Epithelial cell of proximal tubule (primary cell): ENCODE results near the gene PRKCE. TPM values are rescaled to one million over a fixed set of nuclear protein-coding genes. Genes with fewer than 3 reads are reported as not detected.

Source experiments
- DNase-seq: peaks from one replicate; pipeline ENCODE4 v3.0.0-alpha.2; 2011; ENCODE audit warnings: low read depth
- H3K4me3 ChIP-seq: 2 replicates; pipeline ENCODE4 v1.5.1; 2011; ENCODE audit warnings: low read depth, mild to moderate bottlenecking, low read length
- total RNA-seq: library from RNA; depleted of rRNA; stranded (reverse); fragments of >200 nt; gene quantifications from 2 replicates; pipeline ENCODE4 v1.2.3, GENCODE V29; 2015
- TF ChIP-seq, protein P1 (sequence below): conservative IDR thresholded peaks from 2 replicates; pipeline ENCODE4 v1.5.1; 2012; ENCODE audit warnings: low read depth, mild to moderate bottlenecking, low read length

The PRKCE gene
- total RNA-seq, 1 donor from 2014 or later: 2.5 TPM

- DNase-seq: no peak
- TF ChIP-seq, protein P1, sequence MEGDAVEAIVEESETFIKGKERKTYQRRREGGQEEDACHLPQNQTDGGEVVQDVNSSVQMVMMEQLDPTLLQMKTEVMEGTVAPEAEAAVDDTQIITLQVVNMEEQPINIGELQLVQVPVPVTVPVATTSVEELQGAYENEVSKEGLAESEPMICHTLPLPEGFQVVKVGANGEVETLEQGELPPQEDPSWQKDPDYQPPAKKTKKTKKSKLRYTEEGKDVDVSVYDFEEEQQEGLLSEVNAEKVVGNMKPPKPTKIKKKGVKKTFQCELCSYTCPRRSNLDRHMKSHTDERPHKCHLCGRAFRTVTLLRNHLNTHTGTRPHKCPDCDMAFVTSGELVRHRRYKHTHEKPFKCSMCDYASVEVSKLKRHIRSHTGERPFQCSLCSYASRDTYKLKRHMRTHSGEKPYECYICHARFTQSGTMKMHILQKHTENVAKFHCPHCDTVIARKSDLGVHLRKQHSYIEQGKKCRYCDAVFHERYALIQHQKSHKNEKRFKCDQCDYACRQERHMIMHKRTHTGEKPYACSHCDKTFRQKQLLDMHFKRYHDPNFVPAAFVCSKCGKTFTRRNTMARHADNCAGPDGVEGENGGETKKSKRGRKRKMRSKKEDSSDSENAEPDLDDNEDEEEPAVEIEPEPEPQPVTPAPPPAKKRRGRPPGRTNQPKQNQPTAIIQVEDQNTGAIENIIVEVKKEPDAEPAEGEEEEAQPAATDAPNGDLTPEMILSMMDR: no peak
Measured at GRCh38 chr2:46153996-46154753, 502.7 kb downstream of the PRKCE start.

GRCh38 chr2:46157072-46157965 is 505.8 kb downstream of the PRKCE start:
- H3K4me3 ChIP-seq: no peak overlapping the region
- DNase-seq: no peak
- TF ChIP-seq, protein P1: no peak

More at GRCh38 chr2:46153996-46154753, 502.7 kb downstream of the PRKCE start:
- no peak overlapping the region for H3K4me3 ChIP-seq

DNA sequence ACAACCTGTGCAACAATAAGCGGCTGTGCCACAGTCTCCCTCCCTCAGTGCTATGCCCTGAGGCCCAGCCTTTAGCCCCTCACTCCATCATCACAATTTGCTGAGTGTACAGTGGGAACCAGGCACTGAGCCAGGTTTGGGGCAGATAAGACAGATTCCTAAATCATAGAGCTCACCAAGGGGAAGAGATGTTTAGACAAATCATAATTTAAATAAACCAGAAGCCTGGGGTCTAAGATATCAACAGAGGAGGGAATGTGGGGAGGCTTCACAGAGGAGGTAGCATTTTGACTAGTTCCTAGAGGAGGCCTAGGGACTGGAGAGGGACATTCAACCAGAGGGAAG is 506.5 kb downstream of the PRKCE start:
- H3K4me3 ChIP-seq: no peak overlapping the region
- no peak for DNase-seq
- TF ChIP-seq, protein P1: no peak

DNA sequence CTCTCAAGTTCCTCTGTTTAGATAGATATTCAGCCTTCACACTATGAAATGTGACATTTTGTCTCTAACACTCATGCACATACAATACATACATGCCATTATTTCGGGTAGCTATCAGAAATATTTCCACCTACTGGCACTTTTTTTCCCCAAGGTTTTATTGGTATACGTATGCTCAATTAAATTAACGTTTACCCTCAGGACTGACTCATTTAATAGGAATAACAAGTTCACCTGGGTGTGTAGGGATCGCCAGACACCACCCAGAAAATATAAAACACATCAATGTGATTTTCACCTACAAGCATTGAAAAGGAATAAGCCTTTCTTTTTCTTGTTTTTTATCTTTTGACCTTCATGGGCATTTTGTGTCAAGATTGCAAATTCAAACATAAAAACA is 507.2 kb downstream of the PRKCE start:
- H3K4me3 ChIP-seq: no peak overlapping the region
- TF ChIP-seq, protein P1: no peak
- DNase-seq: no peak

DNA sequence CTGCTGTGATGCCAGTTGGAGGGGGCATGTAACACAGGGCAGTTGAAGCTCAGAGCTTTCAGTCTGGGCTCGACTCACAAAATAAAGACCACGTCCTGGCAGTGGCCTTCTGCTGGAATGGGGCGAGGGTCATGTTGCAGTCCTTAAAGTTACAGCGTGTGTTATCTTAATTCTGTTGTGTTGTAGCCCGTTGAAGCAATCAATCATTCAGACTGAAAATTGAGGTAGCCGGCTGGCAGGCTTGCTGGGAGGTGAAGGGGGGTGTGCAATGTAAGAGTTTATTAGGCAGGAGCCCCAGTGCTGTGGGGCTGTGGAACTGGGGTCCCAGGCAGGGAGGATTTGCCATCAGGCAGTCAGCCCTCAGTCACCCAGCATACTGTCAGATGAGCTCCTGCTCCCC is 508.9 kb downstream of the PRKCE start:
- H3K4me3 ChIP-seq: no peak overlapping the region
- DNase-seq: no peak
- TF ChIP-seq, protein P1: no peak

DNA sequence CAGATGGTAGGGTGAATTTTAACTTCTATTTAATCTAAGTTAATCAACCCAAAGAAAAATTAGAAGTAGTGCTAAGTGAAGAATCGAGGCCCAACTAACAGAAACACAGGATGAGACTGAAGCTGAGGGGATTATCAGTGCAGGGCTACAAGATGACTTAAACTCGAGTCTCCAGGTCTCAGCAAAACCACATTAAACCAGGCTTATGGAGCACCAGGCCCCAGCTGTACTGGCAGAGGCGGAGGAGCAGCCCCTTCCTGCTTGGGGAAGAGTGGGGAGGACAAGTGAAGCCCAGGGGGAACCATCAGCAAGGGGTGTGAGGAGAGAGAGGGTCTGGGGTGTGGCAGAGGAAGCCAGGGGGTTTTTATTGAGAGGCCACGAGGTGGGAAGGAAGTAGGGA is 509.8 kb downstream of the PRKCE start:
- H3K4me3 ChIP-seq: no peak overlapping the region
- TF ChIP-seq, protein P1: no peak
- DNase-seq: no peak
